ENCODE measurements around the gene MBLAC2. TPM values are rescaled to one million over a fixed set of nuclear protein-coding genes. Genes with fewer than 3 reads are reported as not detected.
A peak's percentile ranks its signal among the peaks of the same experiment; 100 is the strongest.

MBLAC2 gene
- total RNA-seq, 1 experiment from 2014 or later, result 11.0 TPM

- Mint-ChIP-seq H3K4me3 (ENCODE audit: low read depth, unreplicated experiment) (no peak overlapping the region), H3K4me1 (ENCODE audit: low read depth, unreplicated experiment) (peaks cover 8% of the 10 kb centered on the region), H3K27ac (ENCODE audit: unreplicated experiment) (no peak overlapping the region), H3K36me3 (ENCODE audit: insufficient read depth, unreplicated experiment) (no peaks in the 10 kb centered on the region), H3K9me3 (ENCODE audit: low read depth, unreplicated experiment) (no peaks in the 10 kb centered on the region), H3K27me3 (ENCODE audit: unreplicated experiment) (no peaks in the 10 kb centered on the region)
- BruUV-seq (replicated peaks), result no TSS peak
- peak; percentile 44 for DNase-seq
- CTCF ChIA-PET, result interaction anchor here (1.1 kb wide), 1 partner anchor 109 kb away, joined by 4 read pairs; no protein-coding TSS in a partner anchor
- intact Hi-C loops (cut with micrococcal nuclease; ENCODE audit: unreplicated experiment), result loop anchor here (5.0 kb wide), 1 partner anchor 111 kb away; no protein-coding TSS in a partner anchor
- TF ChIP-seq, protein P1, sequence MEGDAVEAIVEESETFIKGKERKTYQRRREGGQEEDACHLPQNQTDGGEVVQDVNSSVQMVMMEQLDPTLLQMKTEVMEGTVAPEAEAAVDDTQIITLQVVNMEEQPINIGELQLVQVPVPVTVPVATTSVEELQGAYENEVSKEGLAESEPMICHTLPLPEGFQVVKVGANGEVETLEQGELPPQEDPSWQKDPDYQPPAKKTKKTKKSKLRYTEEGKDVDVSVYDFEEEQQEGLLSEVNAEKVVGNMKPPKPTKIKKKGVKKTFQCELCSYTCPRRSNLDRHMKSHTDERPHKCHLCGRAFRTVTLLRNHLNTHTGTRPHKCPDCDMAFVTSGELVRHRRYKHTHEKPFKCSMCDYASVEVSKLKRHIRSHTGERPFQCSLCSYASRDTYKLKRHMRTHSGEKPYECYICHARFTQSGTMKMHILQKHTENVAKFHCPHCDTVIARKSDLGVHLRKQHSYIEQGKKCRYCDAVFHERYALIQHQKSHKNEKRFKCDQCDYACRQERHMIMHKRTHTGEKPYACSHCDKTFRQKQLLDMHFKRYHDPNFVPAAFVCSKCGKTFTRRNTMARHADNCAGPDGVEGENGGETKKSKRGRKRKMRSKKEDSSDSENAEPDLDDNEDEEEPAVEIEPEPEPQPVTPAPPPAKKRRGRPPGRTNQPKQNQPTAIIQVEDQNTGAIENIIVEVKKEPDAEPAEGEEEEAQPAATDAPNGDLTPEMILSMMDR (IDR thresholded peaks at IDR 0.05; ENCODE audit: unreplicated experiment), result no peak
Observed at GRCh38 chr5:90421136-90421535, 53.4 kb downstream of the MBLAC2 start.

DNA sequence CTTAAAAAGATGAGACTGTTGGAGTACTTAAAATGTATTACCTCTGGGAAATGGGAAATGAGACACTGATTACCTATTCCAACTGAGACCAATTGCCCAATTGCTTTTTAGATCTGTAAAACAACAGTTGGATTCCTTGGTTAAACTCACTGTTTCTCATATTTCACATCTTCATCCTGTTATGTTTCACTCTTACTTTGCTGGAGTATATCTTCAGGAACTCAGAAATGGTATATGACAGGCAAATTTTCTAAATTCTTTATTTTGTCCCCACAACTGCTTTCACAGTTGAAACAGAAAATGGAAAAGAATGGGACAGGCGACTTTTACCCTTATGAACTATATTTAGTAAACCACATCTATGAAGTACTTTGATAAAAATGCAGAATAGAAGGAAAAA lies 56.4 kb downstream of the MBLAC2 start:
- TF ChIP-seq, protein P1 (IDR thresholded peaks at IDR 0.05; ENCODE audit: unreplicated experiment), result no peak
- H3K36me3 Mint-ChIP-seq (ENCODE audit: insufficient read depth, unreplicated experiment), result no peaks in the 10 kb centered on the region
- intact Hi-C loops (cut with micrococcal nuclease; ENCODE audit: unreplicated experiment), result no loop called here
- H3K4me1 Mint-ChIP-seq (ENCODE audit: low read depth, unreplicated experiment), result peaks cover 8% of the 10 kb centered on the region
- no peaks in the 10 kb centered on the region for H3K9me3 Mint-ChIP-seq (ENCODE audit: low read depth, unreplicated experiment)
- no peaks in the 10 kb centered on the region for H3K27me3 Mint-ChIP-seq (ENCODE audit: unreplicated experiment)
- BruUV-seq (replicated peaks), result no TSS peak
- no peak overlapping the region for H3K27ac Mint-ChIP-seq (ENCODE audit: unreplicated experiment)
- no peak overlapping the region for H3K4me3 Mint-ChIP-seq (ENCODE audit: low read depth, unreplicated experiment)
- CTCF ChIA-PET, result interaction anchor here (1.6 kb wide), 1 partner anchor 21 kb away, joined by 5 read pairs; no protein-coding TSS in a partner anchor
- DNase-seq, result no peak

- CTCF ChIA-PET, result interaction anchor here (0.5 to 1.3 kb wide), 5 partner anchors 28 to 1686 kb away, joined by 3 to 5 read pairs (median 3); partner anchors contain the start of gene LYSMD3
- Mint-ChIP-seq H3K9me3 (ENCODE audit: low read depth, unreplicated experiment) (no peaks in the 10 kb centered on the region), H3K27me3 (ENCODE audit: unreplicated experiment) (no peaks in the 10 kb centered on the region), H3K27ac (ENCODE audit: unreplicated experiment) (no peak overlapping the region), H3K4me3 (ENCODE audit: low read depth, unreplicated experiment) (no peak overlapping the region), H3K36me3 (ENCODE audit: insufficient read depth, unreplicated experiment) (peaks cover 9% of the 10 kb centered on the region), H3K4me1 (ENCODE audit: low read depth, unreplicated experiment) (peaks cover 17% of the 10 kb centered on the region)
- intact Hi-C loops (cut with micrococcal nuclease; ENCODE audit: unreplicated experiment), result no loop called here
- BruUV-seq (replicated peaks), result TSS peak; percentile 93
- TF ChIP-seq, protein P1 (IDR thresholded peaks at IDR 0.05; ENCODE audit: unreplicated experiment), result no peak
- no peak for DNase-seq
Observed at GRCh38 chr5:90410178-90410762, 64.3 kb downstream of the MBLAC2 start.

GRCh38 chr5:90409318-90410177 lies 65.0 kb downstream of the MBLAC2 start, which contains the start of gene CETN3:
CETN3 (minus strand) TSS chr5:90409756; CDS start chr5:90409661, 95 bp downstream.
- peaks cover 17% of the 10 kb centered on the region for H3K4me1 Mint-ChIP-seq (ENCODE audit: low read depth, unreplicated experiment)
- TF ChIP-seq, protein P1 (IDR thresholded peaks at IDR 0.05; ENCODE audit: unreplicated experiment), result no peak
- no peaks in the 10 kb centered on the region for H3K9me3 Mint-ChIP-seq (ENCODE audit: low read depth, unreplicated experiment)
- H3K36me3 Mint-ChIP-seq (ENCODE audit: insufficient read depth, unreplicated experiment), result peaks cover 14% of the 10 kb centered on the region
- CTCF ChIA-PET, result interaction anchor here (0.5 to 1.3 kb wide), 4 partner anchors 28 to 1685 kb away, joined by 3 to 5 read pairs (median 4); partner anchors contain the start of gene LYSMD3
- H3K27me3 Mint-ChIP-seq (ENCODE audit: unreplicated experiment), result no peaks in the 10 kb centered on the region
- H3K27ac Mint-ChIP-seq (ENCODE audit: unreplicated experiment), result no peak within 1 kb of the TSS
- peak; percentile 95 for DNase-seq
- H3K4me3 Mint-ChIP-seq (ENCODE audit: low read depth, unreplicated experiment), result no peak within 1 kb of the TSS
- intact Hi-C loops (cut with micrococcal nuclease; ENCODE audit: unreplicated experiment), result loop anchor here (5.0 kb wide), 1 partner anchor 207 kb away; no protein-coding TSS in a partner anchor
- BruUV-seq (replicated peaks), result no TSS peak

All from Calu3 (cell line).